HepG2 (cell line): Measurements from ENCODE around the gene SLC12A5. TPM values are rescaled to one million over a fixed set of nuclear protein-coding genes. Genes with fewer than 3 reads are reported as not detected.
A peak's percentile ranks its signal among the peaks of the same experiment; 100 is the strongest.

Experiments
- AGO2 ChIP-seq: fragments of 200-400 bp; formaldehyde crosslinking; optimal IDR thresholded peaks from 2 replicates; pipeline ENCODE3; 2017; ENCODE audit warnings: mild to moderate bottlenecking, low read depth, low read length, moderate library complexity
- GABPA ChIP-seq, 2 experiments: IDR thresholded peaks; 2 replicates each; pipeline ENCODE4 v1.6.1; 2011 to 2016; ENCODE audit warnings: low read depth in 2 of 2, low read length in 1 of 2, missing biosample characterization in 1 of 2, missing genetic modification characterization in 1 of 2
- HNF4A ChIP-seq: sonication (generic); formaldehyde crosslinking; IDR thresholded peaks from 2 replicates; pipeline ENCODE4 v1.4.0; 2020; ENCODE audit warnings: missing genetic modification reagents
- KDM2A ChIP-seq: sonication (generic); formaldehyde crosslinking; IDR thresholded peaks from 2 replicates; pipeline ENCODE4 v1.4.0; 2020; ENCODE audit warnings: low read depth, missing genetic modification reagents, borderline replicate concordance
- MIER3 ChIP-seq: IDR thresholded peaks from 2 replicates; pipeline ENCODE4 v1.6.1; 2016; ENCODE audit warnings: missing compliant biosample characterization, borderline replicate concordance
- NFATC3 ChIP-seq: sonication (generic); formaldehyde crosslinking; IDR thresholded peaks from 2 replicates; pipeline ENCODE4 v1.5.1; 2020; ENCODE audit warnings: mild to moderate bottlenecking, missing genetic modification reagents
- NR1H2 ChIP-seq: sonication (generic); formaldehyde crosslinking; IDR thresholded peaks from 2 replicates; pipeline ENCODE4 v1.8.1; 2022; ENCODE audit warnings: low read depth, missing genetic modification reagents, borderline replicate concordance
- POGZ ChIP-seq: sonication (generic); formaldehyde crosslinking; IDR thresholded peaks from 2 replicates; pipeline ENCODE4 v1.4.0; 2020; ENCODE audit warnings: mild to moderate bottlenecking, missing genetic modification reagents
- PRDM15 ChIP-seq: sonication (generic); formaldehyde crosslinking; IDR thresholded peaks from 2 replicates; pipeline ENCODE4 v1.4.0; 2020; ENCODE audit warnings: missing genetic modification reagents
- SKIL ChIP-seq: sonication (generic); formaldehyde crosslinking; IDR thresholded peaks from 2 replicates; pipeline ENCODE4 v1.8.0; 2022; ENCODE audit warnings: missing genetic modification reagents, mild to moderate bottlenecking, moderate library complexity, borderline replicate concordance
- SP140L ChIP-seq: sonication (generic); formaldehyde crosslinking; IDR thresholded peaks from 2 replicates; pipeline ENCODE4 v1.4.0; 2020; ENCODE audit warnings: missing genetic modification reagents, borderline replicate concordance
- SSRP1 ChIP-seq: IDR thresholded peaks from 2 replicates; pipeline ENCODE4 v1.6.1; 2016; ENCODE audit warnings: control low read depth
- ZKSCAN1 ChIP-seq: fragments of 150-350 bp; IDR thresholded peaks from 2 replicates; pipeline ENCODE4 v1.6.1; 2014; ENCODE audit warnings: low read length
- ZMYM2 ChIP-seq: sonication (generic); formaldehyde crosslinking; IDR thresholded peaks from 2 replicates; pipeline ENCODE4 v1.8.0; 2022; ENCODE audit warnings: mild to moderate bottlenecking, missing genetic modification reagents
- ZNF264 ChIP-seq: sonication (generic); formaldehyde crosslinking; IDR thresholded peaks from 2 replicates; pipeline ENCODE4 v1.4.0; 2020; ENCODE audit warnings: missing genetic modification reagents
- ZNF414 ChIP-seq: sonication (generic); formaldehyde crosslinking; IDR thresholded peaks from 2 replicates; pipeline ENCODE4 v1.5.0; 2020; ENCODE audit warnings: missing genetic modification reagents
- ZNF629 ChIP-seq: sonication (generic); formaldehyde crosslinking; conservative IDR thresholded peaks from 2 replicates; pipeline ENCODE4 v1.5.0; 2020; ENCODE audit warnings: missing genetic modification reagents
- ZNF746 ChIP-seq: sonication (generic); formaldehyde crosslinking; IDR thresholded peaks from 2 replicates; pipeline ENCODE4 v1.8.0; 2022; ENCODE audit warnings: mild to moderate bottlenecking, missing genetic modification reagents
- ZNF775 ChIP-seq: sonication (generic); formaldehyde crosslinking; IDR thresholded peaks from 2 replicates; pipeline ENCODE4 v1.4.0; 2020; ENCODE audit warnings: missing genetic modification reagents, mild to moderate bottlenecking, moderate library complexity, borderline replicate concordance
- ZNF800 ChIP-seq: sonication (generic); formaldehyde crosslinking; IDR thresholded peaks from 2 replicates; pipeline ENCODE4 v1.4.0; 2020; ENCODE audit warnings: missing genetic modification reagents
- polyA plus RNA-seq, 8 experiments: library from polyadenylated mRNA; depleted of rRNA in 3 of 8; stranded (reverse) in 7 of 8; unstranded in 1 of 8; fragments of >200 nt; fragmentation: Illumina TruSeq in 4 of 8; extraction: Trizol in 4 of 8; gene quantifications; 2 replicates each; pipeline versions ENCODE4 v1.2.1 to v1.2.3, GENCODE V29; 2011 to 2016; ENCODE audit warnings: low read depth in 4 of 8, missing spikeins in 1 of 8, mixed read lengths in 1 of 8; ENCODE audit not compliant: insufficient read depth in 1 of 8
- total RNA-seq, 5 experiments: library from RNA; depleted of rRNA; stranded (reverse); fragments of >200 nt; fragmentation: Illumina TruSeq; extraction: Trizol; gene quantifications; 2 replicates each; pipeline ENCODE4 v1.2.3, GENCODE V29; 2016; ENCODE audit warnings: low read depth in 1 of 5

The SLC12A5 gene
- total and polyA plus RNA-seq, 2 of the 13 experiments (the other 11 are each of a cell fraction or from before 2014, with no cell fraction given): 4.3 to 5.4 TPM

- no peak for TF ChIP-seq SP140L
- no peak for TF ChIP-seq AGO2
- peak; percentile 34; the same call in 1 of the 2 replicates for TF ChIP-seq POGZ (CRISPR knock-in tag)
- TF ChIP-seq ZNF775 (CRISPR knock-in tag): no peak; the same call in 1 of the 2 replicates
- TF ChIP-seq NFATC3 (CRISPR knock-in tag): no peak
- TF ChIP-seq KDM2A (CRISPR knock-in tag): no peak
- no peak for TF ChIP-seq PRDM15 (CRISPR knock-in tag)
- peak; percentile 98 for TF ChIP-seq SKIL (CRISPR knock-in tag)
- 0 out of 2 replicates have a peak, but pooled peaks have one; percentile 44 for TF ChIP-seq ZNF264
- peak; percentile 25; the same call in 1 of the 2 replicates for TF ChIP-seq ZNF800
- TF ChIP-seq HNF4A (CRISPR knock-in tag): peak; percentile 97
- TF ChIP-seq ZNF414 (CRISPR knock-in tag): no peak
- no peak for TF ChIP-seq NR1H2 (CRISPR knock-in tag)
- 0 out of 2 replicates have a peak, but pooled peaks have one; percentile 49 for TF ChIP-seq ZNF629 (CRISPR knock-in tag)
- peak; percentile 82; the same call in 1 of the 2 replicates for TF ChIP-seq MIER3 (CRISPR knock-in tag)
- no peak for TF ChIP-seq ZKSCAN1
- peak; percentile 50 for TF ChIP-seq ZMYM2
- 0 out of 2 replicates have a peak, but pooled peaks have one; percentile 66 for TF ChIP-seq SSRP1 (CRISPR knock-in tag)
- peak; percentile 77; the same call in 1 of the 2 replicates for TF ChIP-seq ZNF746 (CRISPR knock-in tag)
- TF ChIP-seq GABPA (IDR thresholded peaks at IDR 0.05; ENCODE audit: low read depth, low read length): no peak
- TF ChIP-seq GABPA (CRISPR knock-in tag; IDR thresholded peaks at IDR 0.05; ENCODE audit: low read depth): 0 out of 2 replicates have a peak, but pooled peaks have one; percentile 25
These were observed 14.3 kb upstream of the SLC12A5 start (continued) for GRCh38 chr20:46014517-46015396.
